Fibroblast of villous mesenchyme (primary cell): Measurements from ENCODE around the gene PUSL1. TPM values are rescaled to one million over a fixed set of nuclear protein-coding genes. Genes with fewer than 3 reads are reported as not detected.

Experiments used
- DNase-seq: peaks from one replicate; pipeline ENCODE4 v3.0.0-alpha.2; 2010; ENCODE audit warnings: low read depth
- H3K4me3 ChIP-seq: 2 replicates; pipeline ENCODE4 v1.5.1; 2011; ENCODE audit warnings: low read depth, mild to moderate bottlenecking, low read length
- total RNA-seq: library from RNA; depleted of rRNA; stranded (reverse); fragments of >200 nt; gene quantifications from 2 replicates; pipeline ENCODE4 v1.2.3, GENCODE V29; 2012
- TF ChIP-seq, protein P1 (sequence below): IDR thresholded peaks from 2 replicates; pipeline ENCODE4 v1.5.1; 2012; ENCODE audit warnings: low read depth, mild to moderate bottlenecking, low read length; ENCODE audit not compliant: insufficient read depth

Gene PUSL1
- total RNA-seq, 1 donor, result 25.0 TPM

- H3K4me3 ChIP-seq, result no peak within 1 kb of the TSS
- no peak for DNase-seq
- TF ChIP-seq, protein P1, sequence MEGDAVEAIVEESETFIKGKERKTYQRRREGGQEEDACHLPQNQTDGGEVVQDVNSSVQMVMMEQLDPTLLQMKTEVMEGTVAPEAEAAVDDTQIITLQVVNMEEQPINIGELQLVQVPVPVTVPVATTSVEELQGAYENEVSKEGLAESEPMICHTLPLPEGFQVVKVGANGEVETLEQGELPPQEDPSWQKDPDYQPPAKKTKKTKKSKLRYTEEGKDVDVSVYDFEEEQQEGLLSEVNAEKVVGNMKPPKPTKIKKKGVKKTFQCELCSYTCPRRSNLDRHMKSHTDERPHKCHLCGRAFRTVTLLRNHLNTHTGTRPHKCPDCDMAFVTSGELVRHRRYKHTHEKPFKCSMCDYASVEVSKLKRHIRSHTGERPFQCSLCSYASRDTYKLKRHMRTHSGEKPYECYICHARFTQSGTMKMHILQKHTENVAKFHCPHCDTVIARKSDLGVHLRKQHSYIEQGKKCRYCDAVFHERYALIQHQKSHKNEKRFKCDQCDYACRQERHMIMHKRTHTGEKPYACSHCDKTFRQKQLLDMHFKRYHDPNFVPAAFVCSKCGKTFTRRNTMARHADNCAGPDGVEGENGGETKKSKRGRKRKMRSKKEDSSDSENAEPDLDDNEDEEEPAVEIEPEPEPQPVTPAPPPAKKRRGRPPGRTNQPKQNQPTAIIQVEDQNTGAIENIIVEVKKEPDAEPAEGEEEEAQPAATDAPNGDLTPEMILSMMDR, result no peak
Observed at GRCh38 chr1:1331068-1331965, 22.9 kb downstream of the PUSL1 start, which contains the start of gene TAS1R3. Gene TAS1R3 (plus strand): TSS chr1:1331280. CDS start chr1:1331346, 66 bp downstream.

DNA sequence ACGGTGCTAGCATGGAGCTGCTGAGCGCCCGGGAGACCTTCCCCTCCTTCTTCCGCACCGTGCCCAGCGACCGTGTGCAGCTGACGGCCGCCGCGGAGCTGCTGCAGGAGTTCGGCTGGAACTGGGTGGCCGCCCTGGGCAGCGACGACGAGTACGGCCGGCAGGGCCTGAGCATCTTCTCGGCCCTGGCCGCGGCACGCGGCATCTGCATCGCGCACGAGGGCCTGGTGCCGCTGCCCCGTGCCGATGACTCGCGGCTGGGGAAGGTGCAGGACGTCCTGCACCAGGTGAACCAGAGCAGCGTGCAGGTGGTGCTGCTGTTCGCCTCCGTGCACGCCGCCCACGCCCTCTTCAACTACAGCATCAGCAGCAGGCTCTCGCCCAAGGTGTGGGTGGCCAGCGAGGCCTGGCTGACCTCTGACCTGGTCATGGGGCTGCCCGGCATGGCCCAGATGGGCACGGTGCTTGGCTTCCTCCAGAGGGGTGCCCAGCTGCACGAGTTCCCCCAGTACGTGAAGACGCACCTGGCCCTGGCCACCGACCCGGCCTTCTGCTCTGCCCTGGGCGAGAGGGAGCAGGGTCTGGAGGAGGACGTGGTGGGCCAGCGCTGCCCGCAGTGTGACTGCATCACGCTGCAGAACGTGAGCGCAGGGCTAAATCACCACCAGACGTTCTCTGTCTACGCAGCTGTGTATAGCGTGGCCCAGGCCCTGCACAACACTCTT lies 23.8 kb downstream of the PUSL1 start:
- H3K4me3 ChIP-seq, result no peak overlapping the region
- TF ChIP-seq, protein P1, result no peak
- no peak for DNase-seq

- TF ChIP-seq, protein P1, result no peak
- H3K4me3 ChIP-seq, result no peak overlapping the region
- DNase-seq, result no peak
Observed at GRCh38 chr1:1332774-1333480, 24.5 kb downstream of the PUSL1 start.

- no peak overlapping the region for H3K4me3 ChIP-seq
- no peak for DNase-seq
- TF ChIP-seq, protein P1, result no peak
Observed at GRCh38 chr1:1333551-1334241, 25.3 kb downstream of the PUSL1 start.

DNA sequence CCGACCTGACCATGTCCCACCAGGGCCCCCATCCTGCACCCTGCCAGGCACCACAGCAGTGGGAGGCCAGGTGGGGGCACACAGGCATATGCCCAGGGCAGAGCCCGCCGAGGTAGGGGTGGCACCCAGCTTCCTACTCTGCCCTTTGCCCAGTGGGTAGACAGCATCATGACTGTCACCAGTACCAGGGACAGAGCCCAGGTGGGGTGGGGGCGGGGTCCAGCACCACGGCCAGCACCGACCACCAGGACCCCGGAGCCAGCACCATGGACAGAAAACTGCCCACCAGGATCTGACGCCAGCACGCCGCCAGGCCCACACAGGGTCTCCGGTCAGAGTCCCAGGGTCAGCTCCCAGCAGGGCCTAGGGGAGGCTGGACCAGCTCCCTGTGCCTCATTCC lies 26.4 kb downstream of the PUSL1 start:
- no peak for DNase-seq
- TF ChIP-seq, protein P1, result no peak

GRCh38 chr1:1335283-1335682 lies 26.9 kb downstream of the PUSL1 start:
- no peak for DNase-seq
- no peak overlapping the region for H3K4me3 ChIP-seq
- TF ChIP-seq, protein P1, result no peak

More for the DNA sequence above, 26.4 kb downstream of the PUSL1 start:
- no peak overlapping the region for H3K4me3 ChIP-seq
